Liver (tissue), 9 donors: ENCODE results near the gene NTN1. TPM values are rescaled to one million over a fixed set of nuclear protein-coding genes. Genes with fewer than 3 reads are reported as not detected.

Source experiments
- DNase-seq: peaks from one replicate; pipeline ENCODE4 v3.0.0-alpha.2; 2017; ENCODE audit warnings: low spot score
- H3K27ac ChIP-seq, 2 donors: one replicate each; pipeline ENCODE4 v1.7.0; 2013; ENCODE audit warnings: inconsistent platforms in 2 of 2, low read length in 2 of 2, control low read depth in 1 of 2, low read depth in 1 of 2, mild to moderate bottlenecking in 1 of 2
- H3K27me3 ChIP-seq, 4 donors: one replicate each; pipeline versions ENCODE4 v1.6.1 to v1.7.0; 2013; ENCODE audit warnings: low read length in 3 of 4, inconsistent platforms in 1 of 4, mild to moderate bottlenecking in 1 of 4, moderate library complexity in 1 of 4; ENCODE audit not compliant: control insufficient read depth in 4 of 4, insufficient read depth in 4 of 4
- H3K36me3 ChIP-seq, 4 donors: one replicate each; pipeline versions ENCODE4 v1.6.1 to v1.7.0; 2013; ENCODE audit warnings: low read length in 3 of 4, mild to moderate bottlenecking in 3 of 4, low read depth in 1 of 4, moderate library complexity in 1 of 4; ENCODE audit not compliant: control insufficient read depth in 4 of 4, insufficient read depth in 3 of 4
- H3K4me1 ChIP-seq, 4 donors: one replicate each; pipeline versions ENCODE4 v1.6.1 to v1.7.0; 2013; ENCODE audit warnings: low read length in 3 of 4, mild to moderate bottlenecking in 3 of 4, moderate library complexity in 1 of 4; ENCODE audit not compliant: control insufficient read depth in 4 of 4, insufficient read depth in 4 of 4
- H3K4me3 ChIP-seq, 3 donors: one replicate each; pipeline versions ENCODE4 v1.6.1 to v1.7.0; 2013; ENCODE audit warnings: low read length in 3 of 3, control low read depth in 1 of 3, low read depth in 1 of 3, mild to moderate bottlenecking in 1 of 3
- H3K9ac ChIP-seq, 2 donors: one replicate each; pipeline ENCODE4 v1.7.0; 2013; ENCODE audit warnings: low read length in 2 of 2, mild to moderate bottlenecking in 2 of 2, moderate library complexity in 2 of 2, control low read depth in 1 of 2, low read depth in 1 of 2
- H3K9me3 ChIP-seq, 4 donors: one replicate each; pipeline versions ENCODE4 v1.6.1 to v1.7.0; 2013; ENCODE audit warnings: low read length in 3 of 4; ENCODE audit not compliant: control insufficient read depth in 4 of 4
- ATF3 ChIP-seq: IDR thresholded peaks from 2 replicates; pipeline ENCODE4 v1.6.1; 2016; ENCODE audit warnings: antibody characterized with exemption
- CTCF ChIP-seq: fragments of 150-350 bp; IDR thresholded peaks from 2 replicates; pipeline ENCODE4 v1.5.1; 2017; ENCODE audit warnings: improper control_type of control experiment, low read depth, low read length; ENCODE audit not compliant: missing input control
- EGR1 ChIP-seq, 2 donors: IDR thresholded peaks; 2 replicates each; pipeline ENCODE4 v1.6.1; 2016 to 2018; ENCODE audit warnings: antibody characterized with exemption in 2 of 2, low read depth in 2 of 2
- FOXA1 ChIP-seq: IDR thresholded peaks from 2 replicates; pipeline ENCODE4 v1.6.1; 2016; ENCODE audit warnings: antibody characterized with exemption
- FOXA2 ChIP-seq: IDR thresholded peaks from 2 replicates; pipeline ENCODE4 v1.6.1; 2016; ENCODE audit warnings: antibody characterized with exemption
- GABPA ChIP-seq, 2 donors: IDR thresholded peaks in 1 of 2; conservative IDR thresholded peaks in 1 of 2; 2 replicates each; pipeline ENCODE4 v1.6.1; 2016; ENCODE audit warnings: antibody characterized with exemption in 2 of 2, mild to moderate bottlenecking in 1 of 2, moderate library complexity in 1 of 2
- HNF4G ChIP-seq: IDR thresholded peaks from 2 replicates; pipeline ENCODE4 v1.6.1; 2016; ENCODE audit warnings: antibody characterized with exemption
- JUND ChIP-seq, 2 donors: IDR thresholded peaks; 2 replicates each; pipeline ENCODE4 v1.6.1; 2016; ENCODE audit warnings: antibody characterized with exemption in 2 of 2
- MAX ChIP-seq: IDR thresholded peaks from 2 replicates; pipeline ENCODE4 v1.6.1; 2016; ENCODE audit warnings: antibody characterized with exemption
- NR2F2 ChIP-seq: IDR thresholded peaks from 2 replicates; pipeline ENCODE4 v1.6.1; 2016; ENCODE audit warnings: antibody characterized with exemption
- RAD21 ChIP-seq, 2 donors: IDR thresholded peaks; 2 replicates each; pipeline ENCODE4 v1.6.1; 2016; ENCODE audit warnings: antibody characterized with exemption in 2 of 2, mild to moderate bottlenecking in 2 of 2
- REST ChIP-seq: IDR thresholded peaks from 2 replicates; pipeline ENCODE4 v1.6.1; 2016; ENCODE audit warnings: antibody characterized with exemption, mild to moderate bottlenecking
- RXRA ChIP-seq, 2 donors: IDR thresholded peaks; 2 replicates each; pipeline ENCODE4 v1.6.1; 2017 to 2018; ENCODE audit warnings: antibody characterized with exemption in 2 of 2, mild to moderate bottlenecking in 1 of 2
- TAF1 ChIP-seq: conservative IDR thresholded peaks from 2 replicates; pipeline ENCODE4 v1.6.1; 2016; ENCODE audit warnings: antibody characterized with exemption, mild to moderate bottlenecking
- YY1 ChIP-seq: IDR thresholded peaks from 2 replicates; pipeline ENCODE4 v1.6.1; 2016; ENCODE audit warnings: antibody characterized with exemption, mild to moderate bottlenecking
- ZBTB33 ChIP-seq: IDR thresholded peaks from 2 replicates; pipeline ENCODE4 v1.6.1; 2016; ENCODE audit warnings: antibody characterized with exemption
- WGBS: extraction: QIAGEN DNeasy Blood & Tissue Kit; methylation state at CpG from one replicate; pipeline ENCODE4 v1.1.7; 2013; 5-methylcytosine and 5-hydroxymethylcytosine counted together
- polyA plus RNA-seq, 2 donors: library from polyadenylated mRNA; stranded (reverse) in 1 of 2; unstranded in 1 of 2; fragments of 200-250 nt in 1 of 2; fragments of >200 nt in 1 of 2; fragmentation: Nextera tagmentation in 1 of 2; extraction: Ambion mirVana in 1 of 2; gene quantifications; one replicate each; pipeline versions ENCODE4 v1.2.1 to v1.2.3, GENCODE V29; 2013 to 2015
- total RNA-seq, 2 donors: library from RNA; depleted of rRNA; stranded (reverse); fragments of >200 nt; gene quantifications; one replicate each; pipeline ENCODE4 v1.2.3, GENCODE V29; 2014
- donor health status: healthy.
- donor health status: healthy.
- donor health status: healthy.
- donor health status: healthy.
- donor health status: healthy.

NTN1 gene
- total and polyA plus RNA-seq, 4 donors = 0.14 to 8.7 (median 4.3) TPM

GRCh38 chr17:9212376-9213302 lies 191.3 kb downstream of the NTN1 start:
- no peak overlapping the region for H3K9ac ChIP-seq
- no peaks in the 10 kb centered on the region for H3K36me3 ChIP-seq
- WGBS = 94% methylated on average over 30 of the region's 30 CpGs
- no peaks in the 10 kb centered on the region for H3K27me3 ChIP-seq
- H3K27ac ChIP-seq = no peak overlapping the region
- TF ChIP-seq NR2F2 (no peak), ZBTB33 (no peak), TAF1 (no peak), MAX (no peak), GABPA (IDR thresholded peaks at IDR 0.05 in 1 of 2, conservative IDR thresholded peaks at IDR 0.05 in 1 of 2) (no peak), RAD21 (IDR thresholded peaks at IDR 0.05) (no peak), ATF3 (no peak), HNF4G (no peak), JUND (IDR thresholded peaks at IDR 0.05) (no peak), CTCF (no peak), FOXA1 (no peak), RXRA (IDR thresholded peaks at IDR 0.05) (no peak), FOXA2 (no peak), EGR1 (IDR thresholded peaks at IDR 0.05; ENCODE audit: low read depth in 2 of 2) (no peak), YY1 (no peak), REST (no peak)
- H3K4me1 ChIP-seq = peaks cover 0 to 8% (median 2%) of the 10 kb centered on the region in 4 donors
- peaks cover 0 to 11% (median under 1%) of the 10 kb centered on the region in 4 donors for H3K9me3 ChIP-seq
- no peak overlapping the region for H3K4me3 ChIP-seq
- DNase-seq = no peak
